ENCODE measurements around the gene HORMAD2. TPM values are rescaled to one million over a fixed set of nuclear protein-coding genes. Genes with fewer than 3 reads are reported as not detected.
A peak's percentile ranks its signal among the peaks of the same experiment; 100 is the strongest.

HORMAD2 gene
- total RNA-seq, 1 donor from 2014 or later, result not detected

- no peak for DNase-seq (ENCODE audit: low spot score)
Measured at GRCh38 chr22:30190574-30190973, 110.3 kb downstream of the HORMAD2 start.

- DNase-seq (ENCODE audit: low spot score), result no peak
Measured at GRCh38 chr22:30191040-30191701, 110.9 kb downstream of the HORMAD2 start.

GRCh38 chr22:30192427-30192826 lies 112.2 kb downstream of the HORMAD2 start:
- no peak for DNase-seq (ENCODE audit: low spot score)

GRCh38 chr22:30193031-30193775 lies 112.9 kb downstream of the HORMAD2 start:
- no peak for DNase-seq (ENCODE audit: low spot score)

GRCh38 chr22:30195245-30196140 lies 115.2 kb downstream of the HORMAD2 start:
- no peak for DNase-seq (ENCODE audit: low spot score)

GRCh38 chr22:30196141-30196879 lies 116.0 kb downstream of the HORMAD2 start:
- DNase-seq (ENCODE audit: low spot score), result peak; percentile 72

GRCh38 chr22:30196880-30197336 lies 116.6 kb downstream of the HORMAD2 start:
- no peak for DNase-seq (ENCODE audit: low spot score)

GRCh38 chr22:30197389-30197788 lies 117.1 kb downstream of the HORMAD2 start:
- no peak for DNase-seq (ENCODE audit: low spot score)

- no peak for DNase-seq (ENCODE audit: low spot score)
Measured at GRCh38 chr22:30198152-30198825, 118.0 kb downstream of the HORMAD2 start.

GRCh38 chr22:30198921-30199320 lies 118.7 kb downstream of the HORMAD2 start:
- DNase-seq (ENCODE audit: low spot score), result no peak

GRCh38 chr22:30200905-30201304 lies 120.6 kb downstream of the HORMAD2 start:
- peak; percentile 8 for DNase-seq (ENCODE audit: low spot score)

GRCh38 chr22:30201945-30202344 lies 121.7 kb downstream of the HORMAD2 start:
- no peak for DNase-seq (ENCODE audit: low spot score)

GRCh38 chr22:30202531-30203006 lies 122.3 kb downstream of the HORMAD2 start:
- DNase-seq (ENCODE audit: low spot score), result no peak

GRCh38 chr22:30204015-30204741 lies 123.9 kb downstream of the HORMAD2 start:
- no peak for DNase-seq (ENCODE audit: low spot score)

GRCh38 chr22:30204742-30205111 lies 124.5 kb downstream of the HORMAD2 start:
- no peak for DNase-seq (ENCODE audit: low spot score)

GRCh38 chr22:30205281-30206115 lies 125.2 kb downstream of the HORMAD2 start:
- no peak for DNase-seq (ENCODE audit: low spot score)

- no peak for DNase-seq (ENCODE audit: low spot score)
Measured at GRCh38 chr22:30206944-30207343, 126.7 kb downstream of the HORMAD2 start.

GRCh38 chr22:30208631-30209603 lies 128.7 kb downstream of the HORMAD2 start:
- peak; percentile 71 for DNase-seq (ENCODE audit: low spot score)
